MCF 10A (cell line): ENCODE data around the gene CERS6. TPM values are rescaled to one million over a fixed set of nuclear protein-coding genes. Genes with fewer than 3 reads are reported as not detected.
"Not testable (repeated sequence)": the region's sequence is repeated elsewhere in the genome, so short reads cannot be mapped to it uniquely, and the experiment has no call there.

Experiments
- BruUV-seq: library from RNA; stranded (reverse); fragments of 400-500 nt; replicated peaks from 2 replicates; lab custom pipeline; 2021; lab: Mats Ljungman, UMichigan
- CTCF ChIA-PET: fragments of 300-600 bp; sonication (Branson Sonifier 250); formaldehyde crosslinking; extraction: SDS; loops from one replicate; lab custom pipeline; 2021; ENCODE audit warnings: antibody characterized with exemption, inconsistent platforms; lab: Yijun Ruan, JAX
- POLR2A ChIA-PET: fragments of 300-600, 350-650 bp; sonication (Branson Sonifier 250); formaldehyde crosslinking; extraction: SDS; loops from one replicate; lab custom pipeline; 2020; ENCODE audit warnings: antibody characterized with exemption, inconsistent platforms; lab: Yijun Ruan, JAX
- DNase-seq: peaks from one replicate; pipeline ENCODE4 v3.0.0-alpha.2; 2018; ENCODE audit not compliant: unreplicated experiment
- H3K27ac Mint-ChIP-seq: one replicate; pipeline ENCODE4 v1.8.0; 2022; ENCODE audit warnings: mild to moderate bottlenecking, low read depth, mixed read lengths; ENCODE audit not compliant: unreplicated experiment
- H3K27me3 Mint-ChIP-seq: one replicate; pipeline ENCODE4 v1.8.0; 2022; ENCODE audit warnings: mixed read lengths; ENCODE audit not compliant: insufficient read depth, unreplicated experiment
- H3K36me3 Mint-ChIP-seq: one replicate; pipeline ENCODE4 v1.8.0; 2022; ENCODE audit warnings: mild to moderate bottlenecking, moderate library complexity, mixed read lengths; ENCODE audit not compliant: insufficient read depth, unreplicated experiment
- H3K4me1 Mint-ChIP-seq: one replicate; pipeline ENCODE4 v1.8.0; 2022; ENCODE audit warnings: mixed read lengths; ENCODE audit not compliant: insufficient read depth, unreplicated experiment
- H3K4me3 Mint-ChIP-seq: one replicate; pipeline ENCODE4 v1.8.0; 2022; ENCODE audit warnings: mild to moderate bottlenecking, moderate library complexity, mixed read lengths; ENCODE audit not compliant: unreplicated experiment
- H3K9me3 Mint-ChIP-seq: one replicate; pipeline ENCODE4 v1.8.0; 2022; ENCODE audit warnings: mixed read lengths; ENCODE audit not compliant: unreplicated experiment
- CTCF ChIP-seq: fragments of 200-600 bp; IDR thresholded peaks from one replicate; pipeline ENCODE4 v1.8.0; 2022; ENCODE audit warnings: antibody characterized with exemption, mild to moderate bottlenecking; ENCODE audit not compliant: unreplicated experiment
- intact Hi-C: fragments of 100-400 bp; cut with micrococcal nuclease; formaldehyde crosslinking; loops from 2 replicates; pipeline ENCODE4 v1.14.1; 2022
- total RNA-seq: library from RNA; stranded (reverse); gene quantifications from 2 replicates; pipeline ENCODE4 v1.2.3, GENCODE V29; 2022

Gene CERS6
- total RNA-seq, 1 experiment from 2014 or later = 27.4 TPM

GRCh38 chr2:168500516-168500915 is 44.4 kb downstream of the CERS6 start:
- TF ChIP-seq CTCF = no peak
- H3K36me3 Mint-ChIP-seq = no peaks in the 10 kb centered on the region
- no peak for DNase-seq
- ChIA-PET CTCF (no interaction called here), POLR2A (no interaction called here)
- intact Hi-C loops = no loop called here
- BruUV-seq = no TSS peak
- peaks cover 14% of the 10 kb centered on the region for H3K4me1 Mint-ChIP-seq
- no peaks in the 10 kb centered on the region for H3K27me3 Mint-ChIP-seq
- no peak overlapping the region for H3K4me3 Mint-ChIP-seq
- H3K9me3 Mint-ChIP-seq = peaks cover 17% of the 10 kb centered on the region
- no peak overlapping the region for H3K27ac Mint-ChIP-seq

- peaks cover 17% of the 10 kb centered on the region for H3K9me3 Mint-ChIP-seq
- H3K27ac Mint-ChIP-seq = no peak overlapping the region
- intact Hi-C loops = no loop called here
- no peak for TF ChIP-seq CTCF
- peaks cover 9% of the 10 kb centered on the region for H3K4me1 Mint-ChIP-seq
- no TSS peak for BruUV-seq
- DNase-seq = no peak
- no peaks in the 10 kb centered on the region for H3K27me3 Mint-ChIP-seq
- ChIA-PET POLR2A (no interaction called here), CTCF (interaction anchor here (0.6 to 1.3 kb wide), 2 partner anchors 44 to 53 kb away, joined by 3 to 7 read pairs; no protein-coding TSS in a partner anchor)
- no peaks in the 10 kb centered on the region for H3K36me3 Mint-ChIP-seq
- no peak overlapping the region for H3K4me3 Mint-ChIP-seq
Measured at GRCh38 chr2:168501466-168502065, 45.5 kb downstream of the CERS6 start.

- intact Hi-C loops, H3K27me3 Mint-ChIP-seq, BruUV-seq, H3K36me3 Mint-ChIP-seq, H3K27ac Mint-ChIP-seq, H3K4me1 Mint-ChIP-seq, DNase-seq, H3K4me3 Mint-ChIP-seq, CTCF ChIA-PET, POLR2A ChIA-PET: not testable (repeated sequence)
- H3K9me3 Mint-ChIP-seq = peaks cover 17% of the 10 kb centered on the region
Measured at GRCh38 chr2:168502852-168503251, 46.8 kb downstream of the CERS6 start.

GRCh38 chr2:168503901-168504300 is 47.8 kb downstream of the CERS6 start:
- no peaks in the 10 kb centered on the region for H3K36me3 Mint-ChIP-seq
- H3K4me1 Mint-ChIP-seq = peaks cover 9% of the 10 kb centered on the region
- no peak for DNase-seq
- intact Hi-C loops = no loop called here
- no peak overlapping the region for H3K27ac Mint-ChIP-seq
- CTCF ChIA-PET = no interaction called here
- H3K9me3 Mint-ChIP-seq = peaks cover 17% of the 10 kb centered on the region
- POLR2A ChIA-PET = no interaction called here
- H3K4me3 Mint-ChIP-seq = no peak overlapping the region
- no peaks in the 10 kb centered on the region for H3K27me3 Mint-ChIP-seq
- BruUV-seq = no TSS peak
- TF ChIP-seq CTCF = no peak

- Mint-ChIP-seq H3K36me3 (no peaks in the 10 kb centered on the region), H3K9me3 (peaks cover 17% of the 10 kb centered on the region), H3K4me3 (no peak overlapping the region), H3K27ac (no peak overlapping the region), H3K4me1 (peaks cover 9% of the 10 kb centered on the region), H3K27me3 (no peaks in the 10 kb centered on the region)
- TF ChIP-seq CTCF = no peak
- intact Hi-C loops = no loop called here
- DNase-seq = no peak
- CTCF ChIA-PET = no interaction called here
- BruUV-seq = no TSS peak
- POLR2A ChIA-PET = interaction anchor here (0.7 kb wide), 1 partner anchor 156 kb away, joined by 3 read pairs; no protein-coding TSS in a partner anchor
Measured at GRCh38 chr2:168504323-168504722, 48.3 kb downstream of the CERS6 start.
